Stimulated activated CD8-positive, alpha-beta memory T cell treated with anti-CD3 and anti-CD28 coated beads, Interleukin-15, amount 100 ng/mL, for 4 hours (primary cell): Measurements from ENCODE around the gene RAB20.

ENCODE experiments used
- DNase-seq, 2 donors: peaks; one replicate each; pipeline ENCODE4 v3.0.0-alpha.2; 2020; ENCODE audit warnings: low read depth in 2 of 2

RAB20 gene

DNA sequence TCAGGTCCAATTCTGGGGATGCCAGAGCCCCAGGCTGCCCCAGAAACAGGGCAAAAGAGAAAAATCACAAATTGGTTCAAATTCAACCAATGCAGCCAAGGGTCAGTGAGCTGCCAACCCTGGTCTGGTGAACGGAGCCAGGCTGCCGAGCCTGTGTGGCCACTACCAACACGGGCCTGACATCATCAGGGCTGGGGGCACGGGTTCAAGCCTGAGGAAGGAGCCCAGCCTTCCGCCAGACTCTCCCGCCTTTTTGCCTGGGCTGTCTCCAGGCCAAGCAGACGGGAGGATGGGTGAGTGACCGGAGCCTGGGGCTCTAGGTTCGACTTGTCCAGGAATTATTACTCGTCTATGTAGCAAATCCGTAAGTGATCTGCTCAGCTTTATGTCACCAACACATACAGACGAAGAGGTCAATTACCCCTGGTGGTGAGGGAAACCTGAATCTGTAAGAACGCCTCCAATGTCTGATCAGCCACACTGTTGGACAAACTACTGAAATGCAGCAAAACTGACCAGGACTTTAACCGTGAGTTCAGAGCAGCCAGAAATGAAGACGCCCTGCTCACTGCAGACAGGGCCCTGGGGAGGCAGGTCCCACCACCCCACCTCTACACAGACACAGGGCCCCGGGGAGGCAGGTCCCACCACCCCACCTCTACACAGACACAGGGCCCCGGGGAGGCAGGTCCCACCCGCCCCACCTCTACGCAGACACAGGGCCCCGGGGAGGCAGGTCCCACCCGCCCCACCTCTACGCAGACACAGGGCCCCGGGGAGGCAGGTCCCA, 31.8 kb downstream of the RAB20 start:
- no peak for DNase-seq

DNA sequence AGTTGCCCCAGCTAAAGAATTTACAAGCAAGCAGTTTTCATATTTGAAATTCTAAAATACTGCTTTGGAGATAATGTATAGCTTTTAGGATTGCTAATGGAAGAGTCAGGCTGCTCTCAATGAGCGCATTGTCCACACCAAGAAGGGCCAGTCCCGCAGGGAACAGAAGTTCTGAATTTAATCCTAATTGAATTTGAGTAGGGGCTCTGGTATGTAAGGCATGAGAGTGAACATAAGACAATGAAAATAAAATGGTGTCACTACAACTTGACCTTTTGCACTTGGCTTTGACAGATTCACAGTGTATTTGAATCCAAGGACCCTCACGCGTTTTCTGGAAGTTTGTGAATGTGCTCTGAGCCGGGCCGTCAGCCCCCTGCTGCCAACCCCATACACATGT, 32.6 kb downstream of the RAB20 start:
- DNase-seq = no peak

DNA sequence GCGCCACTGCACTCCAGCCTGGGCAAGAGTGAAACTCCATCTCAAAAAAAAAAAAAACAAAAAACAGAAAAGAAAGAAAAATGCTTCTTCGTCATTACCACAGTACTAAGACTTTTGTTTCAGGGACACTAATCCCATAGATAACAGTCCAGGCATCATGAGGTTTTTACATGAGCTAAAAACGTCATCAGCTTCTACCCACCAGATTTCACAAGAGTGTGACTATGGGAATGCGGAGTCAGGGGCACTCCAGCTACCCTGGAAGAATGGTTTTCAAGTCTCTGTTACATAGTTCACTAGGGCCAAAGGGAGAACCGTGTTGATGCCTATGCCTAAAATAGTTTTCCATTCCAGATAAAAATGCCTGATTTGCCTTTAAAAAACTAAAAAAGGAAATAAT, 33.2 kb downstream of the RAB20 start:
- DNase-seq = no peak

DNA sequence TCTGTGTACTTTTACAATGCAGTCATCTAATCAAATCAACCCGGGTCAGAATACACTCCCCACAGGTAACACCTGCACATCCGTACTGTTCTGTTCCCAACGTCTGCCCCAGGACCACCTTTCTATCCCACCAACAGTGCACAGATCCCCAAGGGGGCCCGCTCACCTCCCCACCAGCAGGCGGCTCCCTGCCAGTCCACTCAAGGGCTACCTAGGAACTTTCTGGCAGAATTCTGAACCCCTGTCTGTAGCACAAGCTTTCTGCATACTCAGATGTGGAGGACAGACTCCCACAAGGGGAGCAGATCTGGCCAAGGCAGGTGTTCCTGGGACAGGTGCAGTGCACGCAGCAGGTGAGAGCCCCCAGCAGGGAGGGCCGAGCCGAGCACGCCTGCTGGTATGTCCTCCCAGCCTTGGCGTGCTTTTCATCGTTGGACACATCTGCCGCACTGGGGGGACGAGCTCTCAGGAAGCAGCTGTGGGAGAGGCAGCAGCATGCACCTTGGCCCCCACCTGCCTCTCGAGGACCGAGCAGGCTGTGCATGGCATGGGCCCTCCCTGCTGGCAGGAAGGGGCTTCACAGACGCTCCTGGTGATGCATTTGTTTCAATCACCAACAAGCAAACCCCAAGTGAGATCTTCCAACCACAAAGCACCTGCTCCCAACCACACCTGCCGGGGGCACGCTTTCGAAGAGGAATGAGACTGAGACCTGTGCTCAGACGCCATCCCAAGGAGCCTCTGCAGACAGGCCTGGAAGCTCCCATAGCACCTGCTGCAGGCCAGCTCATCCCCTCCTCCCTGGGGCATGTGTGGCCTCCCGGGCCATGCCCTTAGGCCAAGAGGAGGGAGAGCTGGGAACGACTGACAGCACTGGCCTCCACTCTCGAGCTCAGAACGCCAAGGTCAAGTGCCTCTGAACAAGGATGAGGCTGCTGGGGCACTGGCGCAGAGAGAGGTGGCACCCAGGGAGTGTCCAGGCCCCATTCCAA, 35.9 kb downstream of the RAB20 start:
- DNase-seq = no peak

DNA sequence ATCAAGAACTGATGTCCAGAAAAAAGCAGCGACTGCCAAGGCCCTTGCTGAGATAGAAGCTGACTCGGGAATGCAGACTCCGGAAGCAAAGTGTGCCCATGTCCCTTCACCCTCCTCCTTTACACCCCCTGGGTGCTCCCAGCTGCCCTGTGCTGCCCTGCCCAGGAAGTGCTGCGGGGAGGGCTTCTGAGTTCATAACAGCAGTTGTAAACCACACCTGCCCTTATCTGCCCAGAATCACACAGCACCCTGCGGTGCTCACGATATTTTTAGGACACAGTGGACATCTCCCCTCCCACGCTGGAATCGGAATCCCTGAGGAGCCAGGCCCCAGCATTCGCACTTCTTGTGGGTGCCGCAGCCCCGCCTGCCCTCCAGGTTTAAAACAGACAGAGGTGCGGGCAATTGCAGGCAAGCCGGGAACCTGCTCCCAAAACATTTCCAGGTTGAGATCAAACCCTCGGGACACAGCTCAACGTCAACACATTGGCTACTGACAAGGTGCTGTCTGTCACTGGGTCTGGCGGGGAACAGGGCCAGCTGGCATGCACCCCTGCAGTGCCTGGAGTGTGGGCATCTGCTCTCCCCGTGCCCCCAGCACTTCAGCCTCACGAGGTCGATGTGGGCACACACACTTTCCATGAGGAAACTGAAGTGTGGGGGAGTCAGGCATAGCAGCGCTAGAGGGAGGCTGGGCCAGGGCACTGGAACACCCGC, 36.8 kb downstream of the RAB20 start:
- no peak for DNase-seq

DNA sequence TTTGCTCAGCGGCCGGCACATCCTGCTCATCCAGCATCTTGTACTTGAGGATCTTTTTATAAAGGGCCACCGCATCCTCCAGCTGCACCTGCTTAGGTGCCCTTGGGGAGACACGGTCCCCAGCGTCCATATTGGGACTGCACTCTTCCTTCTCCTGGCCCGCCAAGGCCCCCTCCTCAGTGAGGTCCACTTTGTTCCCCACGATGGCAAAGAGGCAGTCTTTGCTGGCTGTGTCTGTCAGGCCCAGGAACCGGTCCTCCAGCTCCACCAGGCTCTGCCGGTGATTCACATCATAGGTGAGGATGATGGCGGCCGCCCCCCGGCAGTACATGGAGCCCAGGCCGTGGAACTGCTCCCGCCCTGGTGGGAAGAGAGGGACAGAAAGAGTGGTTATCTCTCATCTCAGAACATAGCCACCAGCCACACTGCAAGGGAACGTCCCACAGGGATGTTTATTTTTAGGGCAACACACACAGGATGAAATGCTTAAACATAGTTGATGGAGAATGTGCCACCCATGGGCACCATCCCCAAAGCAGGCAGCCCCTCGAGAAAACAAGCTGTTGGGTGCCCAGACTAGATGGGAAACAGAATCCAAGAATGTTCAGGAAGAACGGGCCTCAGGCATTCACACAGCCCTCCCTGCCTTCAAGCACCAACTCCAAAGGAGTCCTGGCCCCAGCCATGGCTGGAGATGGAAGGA, 37.5 kb downstream of the RAB20 start:
- DNase-seq = no peak

DNA sequence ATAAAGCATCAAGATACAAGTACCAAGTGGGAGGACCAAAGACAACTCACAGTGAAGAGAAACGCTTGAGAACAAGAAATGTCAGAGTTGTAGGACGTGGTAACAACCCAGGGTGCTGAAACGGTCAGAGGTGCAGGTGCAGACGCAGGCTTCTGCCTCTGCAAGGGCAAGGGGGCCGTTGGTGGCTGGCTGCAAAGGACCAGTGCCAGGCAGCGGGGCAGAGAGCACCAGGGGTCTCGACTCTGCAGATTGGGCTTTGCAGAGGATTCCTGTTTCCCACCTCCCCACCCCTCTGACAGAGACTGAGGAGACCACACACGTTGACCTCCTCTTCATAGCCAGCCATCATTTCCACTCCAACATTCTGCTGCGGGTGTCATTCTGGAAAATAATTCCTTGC, 38.3 kb downstream of the RAB20 start:
- no peak for DNase-seq

DNA sequence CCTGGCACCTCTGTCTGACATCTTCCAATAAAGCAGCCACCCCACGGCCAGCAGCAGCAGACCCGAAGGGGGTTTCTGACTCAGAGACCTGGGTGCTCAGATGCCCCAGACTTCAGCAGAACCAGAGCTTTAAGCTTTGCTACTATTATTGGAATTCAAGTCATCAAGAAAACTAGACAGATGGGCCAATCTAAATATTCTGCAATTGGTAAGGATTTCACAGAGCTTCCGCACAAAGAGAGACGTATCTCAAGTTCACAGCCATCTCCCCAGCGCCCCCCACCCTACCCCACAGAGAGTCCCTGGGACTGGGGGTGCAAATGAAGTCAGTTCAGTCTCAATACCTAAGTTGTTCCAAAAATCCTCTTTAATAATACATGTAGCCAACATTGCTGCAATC, 38.8 kb downstream of the RAB20 start:
- no peak for DNase-seq

DNA sequence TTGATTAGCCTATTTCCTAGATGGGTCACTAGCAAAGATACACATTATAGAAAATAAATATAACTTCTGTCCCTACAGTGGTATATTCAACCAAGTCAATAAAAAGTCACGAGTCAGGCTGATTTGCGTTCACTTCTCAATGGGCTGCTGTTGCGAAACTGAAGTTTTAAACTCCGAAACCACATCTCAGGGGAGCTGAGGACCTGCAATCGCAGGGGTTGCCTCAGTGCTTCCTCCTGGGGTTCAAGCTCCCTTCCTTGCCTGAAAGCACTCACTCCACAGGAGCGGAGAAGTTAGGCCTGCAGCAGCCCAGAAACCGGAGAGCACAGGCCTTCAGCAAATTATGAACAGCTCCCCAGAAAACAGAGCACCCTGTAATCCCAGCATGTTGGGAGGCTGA, 39.6 kb downstream of the RAB20 start:
- DNase-seq = no peak

DNA sequence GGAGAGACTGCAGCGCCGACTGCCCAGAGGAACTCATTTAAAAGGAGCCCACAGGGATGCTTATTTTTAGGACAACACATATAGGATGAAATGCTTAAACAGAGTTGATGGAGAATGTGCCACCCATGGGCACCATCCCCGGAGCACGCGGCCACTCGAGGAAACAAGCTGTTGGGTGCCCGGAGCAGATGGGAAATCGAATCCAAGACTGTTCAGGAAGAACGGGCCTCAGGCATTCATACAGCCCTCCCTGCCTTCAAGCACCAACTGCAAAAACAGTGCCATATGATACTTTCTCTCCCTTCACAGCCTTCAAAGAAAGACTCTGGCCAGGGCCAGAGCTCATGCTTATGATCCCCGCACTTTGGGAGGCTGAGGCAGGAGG, 40.2 kb downstream of the RAB20 start:
- DNase-seq = no peak

DNA sequence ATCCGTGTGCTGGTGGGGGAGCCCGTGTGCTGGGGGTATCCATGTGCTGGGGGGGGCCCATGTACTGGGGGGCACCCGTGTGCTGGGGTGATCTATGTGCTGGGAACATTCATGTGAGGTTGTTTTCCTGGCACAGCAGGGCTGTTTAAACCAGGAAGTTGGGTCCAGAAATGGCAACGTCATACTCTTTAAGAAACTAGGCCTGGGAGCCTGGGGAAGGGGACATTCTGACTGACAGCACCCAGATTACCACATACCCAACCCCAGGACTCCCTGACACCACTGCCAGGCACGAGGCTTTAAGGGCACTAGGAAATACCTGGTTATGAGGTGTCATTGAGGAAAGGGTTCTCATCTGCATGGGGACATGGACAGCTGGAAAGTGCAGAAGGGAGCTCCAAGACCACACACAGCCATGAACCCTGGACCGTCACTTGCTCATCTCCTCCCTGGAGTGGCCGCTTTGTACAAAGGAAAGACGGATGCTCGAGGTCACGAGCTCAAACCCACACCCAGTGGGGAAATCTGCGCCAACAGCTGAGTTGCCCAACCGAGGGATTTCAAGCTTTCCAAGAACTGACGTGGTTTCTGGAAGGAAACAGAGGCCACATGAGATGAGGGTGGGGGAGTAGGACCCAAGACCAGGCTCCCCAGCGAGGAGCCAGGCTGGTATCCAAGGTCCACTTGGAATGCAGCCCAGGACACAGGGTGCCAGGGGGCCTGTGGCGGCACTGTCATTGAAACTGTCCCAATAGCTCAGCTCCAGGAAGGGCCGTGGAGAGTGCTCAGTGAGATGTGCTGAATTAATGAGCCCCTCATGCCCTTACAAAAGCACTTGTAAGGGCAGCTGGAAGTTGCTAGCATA, 40.9 kb downstream of the RAB20 start:
- no peak for DNase-seq

DNA sequence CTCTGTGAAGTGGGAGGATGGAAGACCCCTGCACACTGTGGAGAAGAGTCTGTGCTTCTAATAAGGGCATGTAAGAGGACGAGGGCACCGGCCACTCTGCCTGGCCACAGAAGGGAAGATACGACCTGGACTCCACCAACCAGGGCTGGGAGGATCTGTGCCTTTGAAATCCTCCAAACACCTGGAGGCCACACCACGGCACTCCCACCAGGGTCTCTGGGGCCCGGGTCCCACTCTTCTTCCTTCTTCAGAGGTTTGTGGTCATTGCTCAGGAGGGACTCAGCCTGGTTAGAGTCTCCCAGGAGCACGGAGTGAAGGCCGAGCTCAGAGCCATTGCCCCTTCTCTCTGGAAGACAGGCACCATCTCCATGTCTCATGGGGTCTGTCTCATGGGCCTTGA, 42.0 kb downstream of the RAB20 start:
- DNase-seq = no peak

DNA sequence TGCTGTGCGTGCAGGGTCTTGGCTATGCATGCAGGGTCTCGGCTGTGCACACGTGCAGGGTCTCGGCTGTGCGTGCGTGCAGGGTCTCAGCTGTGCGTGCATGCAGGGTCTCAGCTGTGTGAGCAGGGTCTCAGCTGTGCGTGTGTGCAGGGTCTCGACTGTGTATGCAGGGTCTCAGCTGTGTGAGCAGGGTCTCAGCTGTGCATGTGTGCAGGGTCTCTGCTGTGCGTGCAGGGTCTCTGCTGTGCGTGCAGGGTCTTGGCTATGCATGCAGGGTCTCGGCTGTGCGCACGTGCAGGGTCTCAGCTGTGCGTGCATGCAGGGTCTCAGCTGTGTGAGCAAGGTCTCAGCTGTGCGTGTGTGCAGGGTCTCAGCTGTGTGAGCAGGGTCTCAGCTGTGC, 42.5 kb downstream of the RAB20 start:
- no peak for DNase-seq

DNA sequence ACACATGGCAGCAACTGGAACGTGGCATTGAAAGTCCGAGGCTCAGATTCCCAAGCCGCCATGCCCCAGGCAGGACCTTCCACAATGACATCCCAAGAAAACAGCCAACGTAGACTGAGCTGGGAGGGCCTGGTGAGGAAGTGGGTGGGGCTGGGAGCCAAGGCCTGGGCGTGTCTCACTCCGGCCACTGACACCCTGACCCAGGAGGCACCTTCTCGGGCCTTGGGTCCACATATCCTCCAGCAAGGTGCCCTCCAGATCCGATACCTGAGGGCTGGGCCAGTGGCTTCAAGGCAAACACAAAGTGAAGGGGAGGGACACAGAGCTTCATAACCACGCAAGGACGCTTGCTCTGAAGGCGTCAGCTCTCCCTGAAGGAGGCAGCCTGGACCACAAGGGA, 43.0 kb downstream of the RAB20 start:
- no peak for DNase-seq

DNA sequence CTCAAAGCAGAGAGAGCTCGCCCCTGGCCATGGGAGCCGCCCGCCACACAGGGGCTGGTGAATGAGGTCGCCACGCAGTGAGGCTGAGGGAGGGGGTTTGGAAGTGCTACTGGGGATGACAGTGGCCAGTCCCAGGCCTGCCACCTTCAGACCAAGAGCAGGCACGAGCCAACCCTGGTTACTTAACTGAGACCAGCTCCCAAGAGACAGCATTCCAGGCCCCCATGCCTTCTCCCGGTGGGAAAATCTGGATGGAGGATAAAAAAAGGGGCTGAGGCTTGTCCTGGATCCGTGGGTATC, 43.3 kb downstream of the RAB20 start:
- no peak for DNase-seq

DNA sequence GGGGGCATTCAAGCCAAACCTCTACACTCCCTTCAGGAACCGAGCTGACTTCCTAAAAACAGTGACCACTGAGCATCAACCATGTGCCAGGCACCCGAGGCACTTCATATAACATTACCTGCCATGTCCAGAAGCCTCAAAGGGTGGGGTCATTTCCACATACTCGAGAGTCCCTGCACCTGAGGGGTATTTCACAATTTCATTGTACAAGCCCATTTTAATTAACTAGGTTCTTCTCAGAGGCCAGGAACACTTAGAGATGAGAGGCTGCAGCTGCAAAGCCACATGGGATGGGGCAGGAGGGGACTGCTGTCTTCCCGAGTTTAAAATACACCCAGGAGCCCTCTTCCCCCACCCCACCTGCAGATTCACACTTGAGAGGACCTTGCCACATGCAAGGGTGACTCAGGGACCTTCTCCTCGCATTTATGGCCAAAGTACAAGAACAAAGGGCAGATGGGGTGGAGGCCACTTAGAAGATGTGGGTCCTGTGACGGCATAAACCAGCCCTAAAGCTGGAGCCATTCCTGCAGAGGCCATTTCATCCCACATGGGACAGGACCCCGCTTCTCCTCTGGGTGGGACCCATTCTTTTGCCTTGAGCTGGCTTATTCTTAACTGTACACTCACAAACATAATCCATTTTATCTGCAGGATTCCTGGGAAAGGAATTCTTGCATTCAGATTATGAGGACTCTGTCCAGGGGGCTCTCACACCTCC, 43.9 kb downstream of the RAB20 start:
- no peak for DNase-seq

DNA sequence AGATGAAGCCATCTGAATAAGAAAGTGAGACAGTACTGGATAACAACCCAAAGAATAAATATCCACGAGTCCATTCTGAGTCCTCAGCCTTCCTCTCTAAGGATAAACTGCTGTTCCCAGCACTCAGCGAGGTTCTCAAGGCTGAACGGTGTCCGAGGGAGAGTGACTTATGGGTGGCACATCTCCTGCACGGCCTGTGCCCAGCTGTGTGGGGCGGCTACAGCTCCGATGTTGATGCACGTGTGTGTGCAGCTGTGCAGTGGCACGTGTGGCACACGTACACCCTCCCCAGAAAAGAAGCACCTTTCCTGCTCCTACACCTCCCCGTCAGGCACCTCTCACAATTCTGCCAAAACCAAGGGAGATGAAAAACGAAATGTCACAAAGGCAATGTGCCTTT, 45.0 kb downstream of the RAB20 start:
- DNase-seq = no peak

DNA sequence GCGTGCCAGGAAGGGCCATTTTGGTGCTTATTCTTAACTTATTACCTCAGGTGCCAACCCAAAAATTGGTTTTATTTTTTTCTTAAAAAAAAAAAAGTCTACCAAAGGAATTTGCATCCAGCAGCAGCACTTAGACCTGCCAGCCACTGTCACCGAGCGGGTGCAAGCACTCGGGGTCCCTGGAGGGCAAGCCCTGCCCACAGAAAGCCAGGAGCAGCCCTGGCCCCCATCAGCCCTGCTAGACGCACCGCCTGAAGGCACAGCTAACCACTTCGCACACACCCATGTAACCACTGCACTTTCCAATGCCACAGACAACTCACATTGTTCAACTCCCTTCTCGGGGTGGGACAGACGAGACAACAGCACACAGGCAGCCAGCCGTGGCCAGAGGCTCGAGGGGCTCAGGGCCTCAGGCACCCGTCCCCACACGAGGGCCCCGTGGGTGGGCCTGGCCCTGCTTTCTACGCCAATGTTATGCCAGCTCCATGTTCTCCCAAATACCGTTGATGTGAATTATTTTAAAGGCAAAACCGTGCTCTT, 49.3 kb downstream of the RAB20 start:
- no peak for DNase-seq

DNA sequence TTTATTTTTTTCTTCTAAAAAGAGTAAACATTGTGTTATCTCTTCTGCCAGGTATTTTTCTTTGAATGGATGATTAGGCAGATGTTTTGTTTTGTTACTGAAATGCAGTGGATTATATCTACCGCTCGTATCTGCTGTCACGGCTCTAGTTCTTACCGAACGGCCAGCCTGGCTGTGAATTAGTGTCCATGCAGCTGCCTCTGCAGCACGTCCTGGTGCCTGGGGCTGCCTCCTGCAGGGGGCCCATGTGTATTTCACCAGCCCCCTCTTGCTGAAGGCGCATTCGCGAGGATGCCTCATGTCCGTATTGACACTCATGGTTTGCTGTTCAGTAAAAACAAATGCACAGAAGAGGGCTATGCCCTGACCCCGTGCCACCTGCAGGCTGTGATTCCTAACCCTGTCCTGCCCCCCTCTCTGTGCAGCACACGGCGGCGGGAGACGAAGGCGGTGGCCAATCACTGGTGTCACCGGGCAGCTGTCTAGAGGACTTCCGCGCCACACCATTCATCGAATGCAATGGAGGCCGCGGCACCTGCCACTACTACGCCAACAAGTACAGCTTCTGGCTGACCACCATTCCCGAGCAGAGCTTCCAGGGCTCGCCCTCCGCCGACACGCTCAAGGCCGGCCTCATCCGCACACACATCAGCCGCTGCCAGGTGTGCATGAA, 49.9 kb downstream of the RAB20 start:
- DNase-seq = no peak
